Measurements from ENCODE around the gene TPRA1.

DNA sequence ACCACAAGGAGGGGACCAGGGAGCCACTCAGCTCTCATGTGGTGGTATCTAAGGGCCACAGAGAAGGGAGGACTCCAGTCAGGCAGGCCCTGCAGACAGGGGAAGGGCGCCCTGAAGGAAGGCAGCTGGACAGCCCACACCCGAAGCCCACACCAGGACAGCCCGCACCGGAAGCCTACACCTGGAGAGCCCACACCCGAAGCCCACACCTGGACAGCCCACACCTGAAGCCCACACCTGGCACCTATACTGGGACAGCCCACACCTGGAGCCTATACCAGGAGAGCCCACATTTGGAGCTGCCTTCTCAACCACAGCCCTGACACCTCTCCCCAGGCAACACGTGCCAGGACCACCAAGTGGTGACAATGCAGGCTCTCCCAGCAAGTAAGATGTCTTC, 11.7 kb downstream of the TPRA1 start:
- TF ChIP-seq CTCF (IDR thresholded peaks at IDR 0.05), result no peak
- no peak for TF ChIP-seq POLR2A (IDR thresholded peaks at IDR 0.05)

All from testis (tissue), 2 donors.